GM21367 (cell line): ENCODE results near the gene RNASET2.
"Not testable (repeated sequence)": the region's sequence is repeated elsewhere in the genome, so short reads cannot be mapped to it uniquely, and the experiment has no call there.

ENCODE experiments used
- ATAC-seq: cut with Tn5 transposase; IDR thresholded peaks from one replicate; pipeline ENCODE4 v1.9.1; 2021; ENCODE audit not compliant: unreplicated experiment

Gene RNASET2

DNA sequence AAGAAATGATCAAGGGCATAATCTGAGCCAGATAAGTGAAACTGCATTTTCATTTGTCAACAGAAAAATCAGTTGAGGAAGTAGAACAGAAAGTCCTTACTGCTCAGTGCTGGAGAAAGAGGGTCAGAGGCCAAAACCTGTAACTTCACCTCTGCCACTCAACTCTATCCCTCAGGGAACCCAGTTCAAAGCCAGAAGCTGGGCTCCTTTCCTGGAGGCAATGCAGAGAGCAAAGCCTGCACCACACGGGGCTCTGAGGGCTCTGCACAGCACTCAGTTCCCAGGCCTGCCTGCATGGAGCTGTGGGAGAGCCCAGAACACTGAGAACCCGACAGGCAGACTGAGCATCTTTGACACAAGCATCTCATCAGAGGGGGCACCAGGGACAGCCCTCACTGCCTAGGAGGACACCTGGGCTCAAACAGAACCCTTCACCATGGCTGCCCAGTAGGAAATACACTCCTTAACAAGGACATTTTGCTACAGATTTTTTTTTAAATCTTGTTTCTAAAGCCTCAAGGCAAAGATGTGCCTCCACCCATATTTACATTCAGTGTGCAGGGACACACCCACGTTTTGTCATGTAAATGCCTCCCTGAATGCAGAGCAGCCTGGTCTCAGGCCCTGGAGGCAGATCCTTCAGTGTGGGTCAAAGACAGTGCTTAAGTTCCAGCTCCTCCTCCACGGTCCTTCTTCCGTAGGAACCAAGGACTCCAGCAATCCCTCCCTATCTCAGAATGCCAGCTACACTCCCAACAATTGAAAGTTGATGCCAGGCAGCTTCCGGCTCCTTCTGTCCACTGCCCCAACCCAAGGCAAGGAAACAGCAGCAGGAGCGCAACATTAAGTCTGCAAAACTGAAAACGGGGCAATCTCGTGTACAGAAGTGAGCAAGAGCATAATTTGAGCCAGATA, 6.6 kb downstream of the RNASET2 start:
- no peak for ATAC-seq

DNA sequence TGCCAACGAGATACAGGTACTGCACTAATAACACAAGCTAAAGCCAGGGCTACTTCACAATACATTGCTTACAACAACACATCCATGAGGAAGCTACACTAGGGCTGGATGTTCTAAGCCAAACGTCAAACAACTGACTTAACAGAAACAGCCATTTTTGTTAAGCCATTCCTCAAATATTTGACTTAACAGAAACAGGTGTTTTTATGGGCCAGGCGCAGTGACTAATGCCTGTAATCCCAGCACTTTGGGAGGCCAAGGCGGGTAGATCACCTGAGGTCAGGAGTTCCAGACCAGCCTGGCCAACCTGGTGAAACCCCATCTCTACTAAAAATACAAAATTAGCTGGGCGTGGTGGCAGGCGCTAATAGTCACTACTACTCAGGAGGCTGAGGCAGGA, 7.6 kb downstream of the RNASET2 start:
- ATAC-seq, result not testable (repeated sequence)

DNA sequence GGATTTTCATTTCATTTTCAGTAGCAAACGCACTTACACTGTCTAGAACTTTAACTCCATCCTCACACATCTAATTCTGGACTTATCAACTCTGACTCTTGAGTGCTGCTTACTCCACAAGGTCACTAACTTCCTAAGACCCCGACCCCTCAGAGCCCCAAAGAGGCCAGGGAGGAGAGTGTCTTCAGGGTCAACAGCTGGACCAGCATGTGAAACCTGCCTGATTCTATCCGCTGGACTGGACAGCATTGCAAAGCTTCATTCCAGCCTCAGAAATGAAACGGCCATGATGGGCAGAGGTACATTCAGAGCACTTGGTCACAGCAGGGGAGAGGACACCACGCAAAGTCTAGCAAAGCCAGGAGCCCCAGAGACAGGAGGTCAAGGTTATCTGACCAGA, 9.1 kb downstream of the RNASET2 start:
- no peak for ATAC-seq

DNA sequence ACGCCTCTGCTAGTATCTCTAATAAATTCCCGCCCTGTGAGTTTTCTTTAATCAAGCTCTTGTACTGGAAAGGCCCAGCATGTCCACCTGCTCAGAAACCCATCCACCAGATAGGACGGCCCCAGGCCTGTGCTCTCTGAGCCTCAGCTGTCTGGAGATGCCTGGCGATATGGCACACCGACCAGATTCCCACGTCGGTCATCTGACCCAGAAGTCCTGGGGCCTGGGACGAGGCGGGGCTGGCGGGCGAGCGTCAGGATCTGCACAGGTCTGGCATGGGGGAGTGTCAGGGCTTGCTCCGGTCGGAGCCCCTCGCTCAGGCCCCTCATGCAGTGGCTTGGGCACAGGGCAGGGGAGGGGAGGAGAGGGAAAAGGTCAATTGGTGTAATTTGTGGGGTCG, 10.2 kb downstream of the RNASET2 start:
- no peak for ATAC-seq

DNA sequence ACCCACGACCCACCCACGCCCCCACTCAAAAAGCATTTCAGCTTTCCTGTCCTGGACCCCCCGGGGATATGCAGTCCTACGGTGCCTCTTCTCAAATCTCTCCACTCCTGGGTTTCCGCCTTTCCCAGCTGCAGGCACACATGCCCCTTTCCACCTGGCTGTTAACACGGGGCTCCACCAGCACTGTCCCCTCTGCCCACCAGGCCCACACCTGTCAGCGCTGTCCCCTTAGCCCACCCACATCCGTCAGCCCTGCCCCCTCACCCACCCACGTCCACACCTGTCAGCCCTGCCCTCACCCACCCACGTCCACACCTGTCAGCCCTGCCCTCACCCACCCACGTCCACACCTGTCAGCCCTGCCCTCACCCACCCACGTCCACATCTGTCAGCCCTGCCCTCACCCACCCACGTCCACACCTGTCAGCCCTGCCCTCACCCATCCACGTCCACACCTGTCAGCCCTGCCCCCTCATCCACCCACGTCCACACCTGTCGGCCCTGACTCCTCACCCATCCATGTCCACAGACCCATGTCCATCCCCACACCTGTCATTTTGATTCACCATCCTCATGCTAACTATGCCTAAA, 11.6 kb downstream of the RNASET2 start:
- ATAC-seq, result no peak

DNA sequence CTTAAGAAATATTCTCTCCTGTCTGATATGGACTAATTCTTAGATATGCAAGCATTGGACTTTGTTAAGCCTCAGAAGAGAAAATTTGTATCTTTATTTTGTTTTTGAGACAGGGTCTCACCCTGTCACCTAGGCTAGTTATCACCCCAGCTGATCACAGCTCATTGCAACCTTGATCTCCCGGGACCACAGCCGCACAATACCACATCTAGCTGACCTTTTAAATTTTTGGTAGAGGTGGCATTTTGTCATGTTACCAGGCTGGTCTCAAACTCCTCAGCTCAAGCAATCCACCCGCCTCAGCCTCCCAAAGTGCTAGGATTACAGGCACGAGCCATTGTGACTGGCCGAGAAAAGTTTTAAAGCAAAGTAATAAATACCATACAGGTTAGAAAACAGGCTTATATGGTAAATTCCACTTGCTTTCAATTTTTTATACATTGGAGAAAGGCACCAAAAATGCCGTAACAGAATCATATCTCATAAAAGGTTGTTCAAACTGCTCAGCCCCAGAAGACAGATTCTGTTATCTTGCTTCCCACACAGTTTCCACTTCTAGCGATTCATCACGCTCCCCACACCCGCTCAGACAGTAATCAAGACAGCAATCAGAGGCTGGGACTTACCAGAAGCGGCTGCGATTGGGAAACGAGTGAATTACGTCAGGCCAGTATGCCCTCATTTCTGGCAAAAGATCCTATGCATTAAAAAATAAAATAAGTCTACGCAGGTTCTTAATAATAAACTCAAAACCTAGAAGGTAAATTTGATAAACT, 13.8 kb downstream of the RNASET2 start:
- no peak for ATAC-seq

DNA sequence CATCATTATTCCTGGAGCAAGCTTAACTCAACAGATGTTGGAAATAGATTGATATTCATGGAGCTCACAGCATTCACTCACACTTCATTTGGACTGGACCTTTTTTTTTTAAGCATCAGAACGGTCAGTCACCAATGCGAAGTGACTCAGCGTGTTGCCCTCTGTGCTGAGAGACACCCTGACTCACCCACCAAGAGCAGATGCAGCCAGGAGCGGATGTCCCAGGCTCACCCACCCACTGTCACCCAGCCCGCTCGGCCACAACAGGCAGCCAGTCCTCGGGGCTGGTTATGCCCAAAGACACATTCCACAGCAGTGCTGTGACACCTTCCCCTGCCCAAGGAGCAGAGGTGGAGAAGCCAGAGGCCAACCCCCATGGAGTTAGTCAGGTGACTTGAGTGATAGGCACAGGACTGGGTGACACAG, 15.7 kb downstream of the RNASET2 start:
- ATAC-seq, result no peak

DNA sequence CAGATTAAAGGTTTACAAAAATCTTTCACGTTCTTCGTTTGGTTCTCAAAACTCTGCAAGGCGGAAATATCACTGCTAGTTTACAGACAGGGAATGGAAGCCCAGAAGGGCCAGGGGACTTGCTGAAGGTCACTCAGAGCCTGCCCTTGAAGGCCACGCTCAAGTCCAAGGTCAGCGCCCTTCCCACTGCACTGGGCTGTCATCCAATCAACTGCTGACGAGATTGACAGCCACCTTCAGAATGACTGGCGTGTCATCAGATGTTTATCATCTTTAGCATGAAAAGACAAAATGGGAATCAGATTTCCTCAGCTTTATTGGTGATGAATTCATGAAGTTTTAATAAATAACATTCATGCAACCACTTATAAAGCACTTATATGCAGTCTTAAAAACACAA, 16.5 kb downstream of the RNASET2 start:
- no peak for ATAC-seq

DNA sequence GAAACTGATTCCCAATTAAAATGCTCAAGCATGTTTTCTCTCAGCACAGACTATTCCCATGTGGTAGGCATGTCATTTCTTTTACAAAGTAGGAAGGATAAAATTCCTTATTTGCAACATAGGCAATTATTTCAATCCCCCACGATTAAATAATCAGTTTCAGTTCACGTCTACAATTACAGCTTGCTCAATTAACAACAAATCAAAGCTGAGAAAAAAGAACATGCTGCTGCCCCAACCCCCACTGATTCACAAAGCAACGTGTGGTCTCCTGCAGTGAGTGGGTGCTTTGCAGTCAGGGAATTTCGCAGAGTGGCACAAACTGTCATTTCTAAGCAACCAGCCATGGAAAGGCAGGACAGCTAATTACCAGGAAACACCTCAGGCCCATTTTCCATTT, 17.0 kb downstream of the RNASET2 start:
- no peak for ATAC-seq

DNA sequence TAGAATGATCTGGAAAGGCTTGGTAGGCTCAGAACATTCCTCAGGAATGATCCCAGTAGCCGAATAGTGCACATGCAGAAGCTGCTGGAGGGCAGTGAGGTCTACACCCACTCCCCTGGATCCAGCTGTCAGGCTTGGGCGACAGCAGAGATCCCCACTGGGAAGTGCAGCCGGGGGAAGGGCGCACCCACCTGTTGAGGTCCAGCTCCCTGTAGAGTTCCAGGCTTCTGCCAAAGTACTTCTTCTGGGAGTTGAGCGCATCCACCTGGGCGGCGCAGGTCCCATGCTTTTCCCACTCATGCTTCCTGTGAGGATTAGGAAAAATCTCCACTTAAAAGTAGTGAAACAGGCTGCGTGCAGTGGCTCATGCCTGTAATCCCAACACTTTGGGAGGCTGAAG, 17.6 kb downstream of the RNASET2 start:
- no peak for ATAC-seq

DNA sequence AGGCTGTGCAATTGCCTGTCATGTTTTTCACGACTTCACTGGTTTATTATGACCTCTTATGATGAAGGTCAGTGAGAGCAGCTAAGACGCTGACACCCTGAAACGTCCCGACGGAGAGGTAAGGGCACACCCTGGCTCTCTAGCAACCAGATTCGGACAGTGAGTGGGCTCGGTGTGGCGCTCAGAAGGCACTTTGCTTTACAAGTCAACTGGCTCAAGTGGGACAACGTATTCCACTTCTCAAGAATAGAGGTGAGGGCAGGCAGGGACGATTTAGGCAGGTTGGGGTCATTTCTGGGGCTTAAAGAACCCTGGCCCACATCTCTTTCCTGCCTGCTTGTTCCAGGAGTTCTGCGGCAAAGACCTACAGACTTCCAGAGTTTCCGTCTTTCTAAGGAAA, 18.2 kb downstream of the RNASET2 start:
- no peak for ATAC-seq

DNA sequence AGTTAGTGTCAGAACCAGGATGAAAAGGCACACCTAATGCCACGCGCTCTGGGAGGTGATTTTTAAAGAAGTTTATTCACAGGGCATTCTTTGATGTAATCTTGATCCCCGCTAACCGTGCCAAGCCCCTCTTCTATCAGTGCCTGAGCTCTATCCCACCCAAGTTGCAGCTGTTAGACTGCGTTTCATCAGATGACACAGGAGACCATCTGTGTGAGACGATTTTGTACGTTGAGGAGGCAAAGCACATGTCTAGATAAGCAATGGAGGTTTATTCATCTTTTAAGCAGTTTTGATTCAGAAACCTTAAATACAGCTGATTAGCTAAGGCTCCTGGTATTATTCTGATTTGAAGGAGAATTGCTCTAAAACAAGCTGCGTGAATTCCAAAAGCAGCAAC, 18.6 kb downstream of the RNASET2 start:
- ATAC-seq, result no peak

DNA sequence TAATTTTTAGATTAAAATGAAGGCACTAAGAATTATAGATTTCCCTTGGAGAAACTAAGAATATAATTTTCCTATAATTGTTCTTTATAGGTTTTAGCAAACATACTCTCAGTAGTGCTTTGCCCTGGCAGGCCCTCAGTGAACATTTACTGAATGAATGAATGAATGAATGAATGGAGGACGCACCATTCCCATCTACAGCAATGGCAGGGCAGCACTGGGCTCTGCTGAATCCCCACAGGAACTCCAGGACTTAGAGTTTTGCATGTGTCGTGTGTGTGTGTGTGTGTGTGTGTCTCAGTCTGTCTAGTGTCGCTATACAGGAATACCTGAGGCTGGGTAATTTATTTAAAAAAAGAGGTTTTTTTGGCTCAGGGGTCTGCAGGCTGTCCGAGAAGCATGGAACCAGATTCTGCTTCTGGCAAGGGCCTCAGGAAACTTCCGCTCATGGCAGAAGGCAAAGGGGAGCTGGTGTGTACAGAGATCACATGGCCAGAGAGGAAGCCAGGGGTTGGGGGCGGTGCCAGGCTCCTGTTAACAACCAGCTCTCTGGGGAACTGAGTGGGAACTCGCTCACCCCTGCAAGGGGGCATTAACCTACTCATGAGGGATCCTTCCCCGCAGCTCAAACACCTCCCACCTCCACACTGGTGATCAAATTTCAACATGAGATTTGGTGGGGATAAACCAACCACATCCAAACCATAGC, 20.1 kb downstream of the RNASET2 start:
- no peak for ATAC-seq

DNA sequence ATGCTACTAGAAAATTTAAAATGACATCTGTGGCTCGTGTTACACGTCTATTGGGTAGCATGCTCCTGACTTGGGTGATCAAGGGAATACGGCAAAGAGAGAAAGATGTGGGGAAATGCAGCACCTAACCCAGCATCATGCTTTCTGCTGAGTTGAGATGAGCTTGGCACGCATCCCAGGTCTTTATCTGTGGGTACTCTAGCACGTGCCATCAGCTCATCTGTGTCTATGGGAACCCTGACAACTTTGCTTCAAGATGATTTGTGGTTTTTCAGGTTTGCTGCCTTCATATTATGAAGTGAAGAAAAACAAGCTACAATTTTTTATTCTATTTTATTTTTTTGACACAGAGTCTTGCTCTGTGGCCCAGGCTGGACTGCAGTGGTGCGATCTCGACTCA, 21.0 kb downstream of the RNASET2 start:
- no peak for ATAC-seq

DNA sequence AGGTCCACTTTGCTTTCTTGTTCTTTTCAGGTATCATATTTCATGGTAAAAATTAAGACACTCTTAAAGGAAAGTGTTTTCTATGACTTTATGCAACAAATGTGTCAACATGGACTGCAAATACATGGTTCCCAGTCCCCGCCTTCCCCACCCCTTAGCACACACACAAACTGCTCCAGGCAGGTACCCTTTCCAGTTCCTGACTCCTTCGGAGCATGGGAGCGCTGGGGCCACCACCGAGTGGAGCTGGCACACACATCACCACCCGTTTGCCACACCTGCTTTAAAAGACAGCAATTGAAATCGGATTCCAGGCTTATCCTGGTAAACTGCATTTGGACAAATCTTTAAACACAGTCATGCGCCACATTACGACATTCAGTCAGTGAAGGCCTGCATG, 22.2 kb downstream of the RNASET2 start:
- no peak for ATAC-seq

DNA sequence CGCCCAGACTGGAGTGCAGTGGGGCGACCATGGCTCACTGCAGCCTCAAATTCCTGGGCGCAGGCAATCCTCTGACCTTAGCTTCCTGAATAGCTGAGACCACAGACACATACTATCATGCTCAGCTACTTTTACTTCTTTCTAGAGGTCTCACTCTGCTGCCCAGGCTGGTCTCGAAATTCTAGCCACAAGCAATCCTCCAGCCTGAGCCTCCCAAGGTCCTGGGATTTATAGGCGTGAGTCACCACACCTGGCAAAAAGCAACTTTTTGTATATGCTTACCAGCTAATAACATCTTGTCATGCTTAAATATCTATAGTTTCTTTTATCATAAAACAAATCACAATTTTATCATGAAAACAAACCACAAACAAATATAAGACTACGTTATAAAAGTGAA, 23.0 kb downstream of the RNASET2 start:
- ATAC-seq, result no peak

DNA sequence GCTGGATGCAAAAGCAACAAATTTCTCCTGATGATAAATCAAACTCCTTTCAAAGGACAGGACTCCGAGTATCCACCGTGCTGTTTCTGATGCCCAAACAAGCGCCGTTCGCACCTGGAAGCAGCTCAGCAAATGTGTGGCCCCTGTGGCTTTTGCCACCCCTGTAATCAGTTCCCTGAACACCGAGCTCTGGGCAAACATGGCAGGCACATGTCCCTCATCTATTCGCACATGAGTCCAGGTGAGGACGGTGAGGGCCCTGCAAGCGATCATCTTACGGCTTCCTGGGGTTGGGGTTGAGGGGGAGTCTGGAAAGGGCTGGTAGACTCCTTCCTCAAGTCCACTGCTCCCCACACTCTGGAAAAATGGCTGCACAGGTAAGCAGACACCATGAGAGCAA, 23.7 kb downstream of the RNASET2 start:
- no peak for ATAC-seq

DNA sequence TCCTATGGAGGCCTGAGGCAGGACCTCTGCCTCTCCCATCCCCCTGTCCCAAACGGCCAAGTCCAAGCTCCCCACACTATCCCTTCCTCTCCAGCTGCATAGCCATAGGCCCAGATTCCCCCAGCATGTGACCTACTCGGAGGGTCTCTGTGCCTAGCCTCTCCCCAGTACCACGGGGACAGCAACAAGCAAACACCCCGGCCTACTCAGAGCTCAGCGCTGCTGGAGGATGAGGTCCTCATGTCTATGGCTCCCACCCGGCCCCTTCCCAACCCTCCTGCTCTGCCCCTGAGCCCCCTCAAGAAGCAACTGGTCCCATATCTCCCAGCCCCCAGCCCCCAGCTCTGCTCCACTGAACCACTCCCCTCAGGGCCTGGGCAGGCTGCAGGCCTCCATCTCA, 24.2 kb downstream of the RNASET2 start:
- ATAC-seq, result no peak

DNA sequence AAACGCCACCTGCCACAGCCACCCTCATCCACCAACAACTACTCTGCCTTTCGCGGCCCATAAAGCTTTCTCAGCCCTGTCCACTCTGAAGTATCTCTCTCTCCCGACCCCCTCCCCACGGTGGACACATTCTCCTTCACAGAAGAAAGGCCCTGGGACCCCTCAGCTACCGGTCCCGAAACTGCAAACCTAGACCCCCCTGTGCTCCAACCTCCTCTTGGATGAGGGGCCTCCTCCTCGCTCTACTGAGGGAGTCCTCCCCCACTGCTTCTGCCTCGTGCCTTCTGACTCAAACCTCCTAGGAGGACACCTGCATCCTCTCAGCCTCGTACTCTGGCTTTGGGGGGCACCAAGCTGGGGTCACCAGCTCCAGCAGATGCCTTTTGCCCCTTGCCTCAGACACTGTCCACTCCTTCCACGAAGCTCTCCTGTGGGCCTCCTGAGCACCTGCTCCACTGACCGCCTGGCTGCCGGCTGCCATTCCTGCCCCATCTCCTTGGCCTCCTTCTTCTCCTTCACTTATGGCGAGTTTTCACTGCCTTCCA, 24.9 kb downstream of the RNASET2 start:
- no peak for ATAC-seq

DNA sequence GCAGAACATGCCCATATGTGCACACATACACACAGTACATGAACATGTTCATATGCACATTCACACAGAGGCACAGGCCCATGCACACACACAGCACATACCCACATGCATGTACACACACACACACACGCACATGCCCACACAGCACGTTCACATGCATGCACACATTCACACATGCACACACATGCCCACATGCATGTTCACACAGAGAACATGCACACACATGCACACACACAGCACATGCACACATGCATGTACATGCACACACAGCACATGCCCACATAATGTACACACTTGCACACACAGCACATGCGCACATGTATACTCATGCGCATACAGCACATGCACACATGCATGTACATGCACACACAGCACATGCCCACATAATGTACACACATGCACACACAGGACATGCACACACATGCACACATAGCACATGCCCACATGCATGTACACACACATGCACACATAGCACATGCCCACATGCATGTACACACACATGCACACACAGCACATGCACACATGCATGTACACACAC, 25.9 kb downstream of the RNASET2 start:
- no peak for ATAC-seq
